Colonic mucosa (tissue), 4 donors: ENCODE results near the gene CFAP46. TPM values are rescaled to one million over a fixed set of nuclear protein-coding genes. Genes with fewer than 3 reads are reported as not detected.

Experiments used
- DNase-seq: peaks from one replicate; pipeline ENCODE4 v3.0.0-alpha.2; 2020
- H3K27ac ChIP-seq: fragments of 200-600 bp; one replicate; pipeline ENCODE4 v1.8.0; 2021
- H3K27me3 ChIP-seq: fragments of 200-600 bp; one replicate; pipeline ENCODE4 v1.8.0; 2021
- H3K36me3 ChIP-seq: fragments of 200-600 bp; one replicate; pipeline ENCODE4 v1.8.0; 2021
- H3K4me1 ChIP-seq: fragments of 200-600 bp; one replicate; pipeline ENCODE4 v1.8.0; 2021; ENCODE audit warnings: mild to moderate bottlenecking
- H3K4me3 ChIP-seq: fragments of 200-600 bp; one replicate; pipeline ENCODE4 v1.8.0; 2021
- H3K9ac ChIP-seq, 2 donors: one replicate each; pipeline ENCODE4 v1.7.0; 2013; ENCODE audit warnings: control low read depth in 2 of 2, low read depth in 2 of 2, low read length in 2 of 2
- H3K9me3 ChIP-seq: fragments of 200-600 bp; one replicate; pipeline ENCODE4 v1.8.0; 2021
- intact Hi-C: fragments of 100-400 bp; cut with DNase I; formaldehyde crosslinking; loops from one replicate; pipeline ENCODE4 v1.14.1; 2022
- total RNA-seq, 2 donors: library from RNA; stranded (reverse); fragmentation: NEBNext Ultra II Directional in 1 of 2; extraction: Animal tissue kit (Norgen Biotek cat#: 25700) in 1 of 2; gene quantifications; one replicate each; pipeline ENCODE4 v1.2.1, GENCODE V29; 2021
- TF ChIP-seq, protein P1 (sequence below): fragments of 200-600 bp; IDR thresholded peaks from one replicate; pipeline ENCODE4 v1.8.0; 2022; ENCODE audit warnings: antibody characterized with exemption, mild to moderate bottlenecking
- donor health status: healthy.
- donor health status: DM: no; HTN: no; CAD: no.
- donor health status: DM: no; HTN: no; CAD: no.

Gene CFAP46
- total RNA-seq, 2 donors from 2014 or later = 0.13 TPM; not detected in 1

DNA sequence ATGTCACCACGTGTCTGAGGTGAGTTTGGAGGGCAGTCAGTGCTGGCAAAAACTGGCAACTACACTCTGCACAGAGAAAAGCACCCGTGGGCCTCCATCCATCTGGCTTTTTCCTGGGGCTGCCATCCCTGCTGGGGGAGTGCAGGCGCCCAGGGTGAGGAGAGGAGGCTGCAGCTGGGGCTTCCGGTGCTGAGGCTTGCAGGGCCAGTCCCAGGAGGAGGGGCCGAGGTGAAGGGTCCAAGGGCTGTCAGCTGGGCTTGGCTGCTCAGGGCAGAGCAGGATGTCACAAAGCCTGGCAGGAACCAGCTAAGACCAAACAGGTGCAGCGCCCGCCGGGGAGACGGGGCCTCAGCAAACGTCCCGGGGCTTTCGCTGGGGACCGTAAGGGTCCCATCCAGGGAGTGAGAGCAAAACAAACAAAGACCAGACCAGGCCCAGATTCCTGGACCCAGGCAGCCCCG is 77.2 kb downstream of the CFAP46 start:
- no peaks in the 10 kb centered on the region for H3K36me3 ChIP-seq
- TF ChIP-seq, protein P1, sequence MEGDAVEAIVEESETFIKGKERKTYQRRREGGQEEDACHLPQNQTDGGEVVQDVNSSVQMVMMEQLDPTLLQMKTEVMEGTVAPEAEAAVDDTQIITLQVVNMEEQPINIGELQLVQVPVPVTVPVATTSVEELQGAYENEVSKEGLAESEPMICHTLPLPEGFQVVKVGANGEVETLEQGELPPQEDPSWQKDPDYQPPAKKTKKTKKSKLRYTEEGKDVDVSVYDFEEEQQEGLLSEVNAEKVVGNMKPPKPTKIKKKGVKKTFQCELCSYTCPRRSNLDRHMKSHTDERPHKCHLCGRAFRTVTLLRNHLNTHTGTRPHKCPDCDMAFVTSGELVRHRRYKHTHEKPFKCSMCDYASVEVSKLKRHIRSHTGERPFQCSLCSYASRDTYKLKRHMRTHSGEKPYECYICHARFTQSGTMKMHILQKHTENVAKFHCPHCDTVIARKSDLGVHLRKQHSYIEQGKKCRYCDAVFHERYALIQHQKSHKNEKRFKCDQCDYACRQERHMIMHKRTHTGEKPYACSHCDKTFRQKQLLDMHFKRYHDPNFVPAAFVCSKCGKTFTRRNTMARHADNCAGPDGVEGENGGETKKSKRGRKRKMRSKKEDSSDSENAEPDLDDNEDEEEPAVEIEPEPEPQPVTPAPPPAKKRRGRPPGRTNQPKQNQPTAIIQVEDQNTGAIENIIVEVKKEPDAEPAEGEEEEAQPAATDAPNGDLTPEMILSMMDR = no peak
- no peaks in the 10 kb centered on the region for H3K27me3 ChIP-seq
- no peak overlapping the region for H3K4me3 ChIP-seq
- no peak overlapping the region for H3K9ac ChIP-seq
- no peaks in the 10 kb centered on the region for H3K4me1 ChIP-seq
- no peak for DNase-seq
- intact Hi-C loops = no loop called here
- no peak overlapping the region for H3K27ac ChIP-seq
- H3K9me3 ChIP-seq = no peaks in the 10 kb centered on the region

- H3K27me3 ChIP-seq = no peaks in the 10 kb centered on the region
- no peaks in the 10 kb centered on the region for H3K4me1 ChIP-seq
- H3K9ac ChIP-seq = no peak overlapping the region
- H3K9me3 ChIP-seq = no peaks in the 10 kb centered on the region
- no peaks in the 10 kb centered on the region for H3K36me3 ChIP-seq
- H3K27ac ChIP-seq = no peak overlapping the region
- TF ChIP-seq, protein P1 = no peak
- DNase-seq = no peak
- no peak overlapping the region for H3K4me3 ChIP-seq
- intact Hi-C loops = no loop called here
These were observed 79.6 kb downstream of the CFAP46 start for GRCh38 chr10:132862485-132863420.

DNA sequence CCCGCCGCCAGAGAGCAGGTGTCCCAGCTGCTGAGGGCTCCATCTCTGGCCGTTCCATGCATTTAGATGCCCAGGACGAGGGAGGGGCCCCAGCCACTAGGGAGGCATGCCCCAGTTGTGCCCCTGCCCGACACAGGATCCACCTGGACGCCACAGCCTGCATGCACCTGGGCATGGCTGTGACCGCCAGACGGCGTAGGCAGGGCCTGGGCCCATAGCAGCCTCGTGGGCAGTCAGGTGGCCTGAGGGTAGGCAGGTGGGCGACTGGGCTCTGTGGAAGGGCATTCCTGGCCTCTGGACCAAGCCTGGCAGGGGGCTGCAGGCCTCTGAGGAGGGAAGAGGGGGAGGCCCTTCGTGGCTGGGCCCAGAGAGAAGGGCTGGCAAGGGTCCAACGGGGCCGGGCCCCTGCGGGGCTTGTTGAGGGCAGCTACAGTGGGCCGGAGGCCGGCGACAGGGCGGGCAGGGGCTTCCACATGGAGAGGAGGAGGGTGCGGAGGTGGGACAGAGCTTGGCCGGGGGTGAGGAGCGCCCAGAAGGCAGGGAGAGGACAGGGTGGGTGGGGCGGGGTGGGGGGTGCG is 80.4 kb downstream of the CFAP46 start:
- Histone ChIP-seq H3K27me3 (no peaks in the 10 kb centered on the region), H3K9me3 (no peaks in the 10 kb centered on the region), H3K4me1 (no peaks in the 10 kb centered on the region), H3K36me3 (no peaks in the 10 kb centered on the region), H3K4me3 (no peak overlapping the region), H3K27ac (no peak overlapping the region), H3K9ac (no peak overlapping the region)
- intact Hi-C loops = no loop called here
- TF ChIP-seq, protein P1 = no peak
- DNase-seq = no peak

- no peak for DNase-seq
- TF ChIP-seq, protein P1 = no peak
- no peak overlapping the region for H3K4me3 ChIP-seq
- intact Hi-C loops = no loop called here
- no peaks in the 10 kb centered on the region for H3K36me3 ChIP-seq
- no peak overlapping the region for H3K9ac ChIP-seq
- H3K4me1 ChIP-seq = no peaks in the 10 kb centered on the region
- no peaks in the 10 kb centered on the region for H3K27me3 ChIP-seq
- H3K9me3 ChIP-seq = no peaks in the 10 kb centered on the region
- no peak overlapping the region for H3K27ac ChIP-seq
These were observed 81.2 kb downstream of the CFAP46 start for GRCh38 chr10:132861116-132861691.

DNA sequence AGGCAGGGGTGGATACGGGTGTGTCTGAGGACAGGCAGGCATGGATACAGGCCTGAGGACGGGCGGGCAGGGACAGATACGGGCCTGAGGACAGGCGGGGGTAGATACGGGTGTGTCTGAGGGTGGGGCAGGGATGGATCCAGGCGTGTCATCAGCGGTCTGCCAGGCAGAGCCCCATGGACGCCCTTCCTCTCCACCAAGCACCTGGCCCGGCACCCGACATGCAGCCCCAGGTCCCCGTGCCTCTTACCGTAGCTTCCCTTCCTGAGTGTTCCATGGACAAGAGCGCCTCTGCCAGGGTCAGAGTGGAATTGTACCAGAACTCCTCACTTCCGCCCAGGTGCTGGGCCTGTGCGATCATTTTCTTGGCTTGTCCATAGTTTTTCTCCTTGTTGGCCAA is 81.8 kb downstream of the CFAP46 start:
- no peak for DNase-seq
- no peak overlapping the region for H3K4me3 ChIP-seq
- no peaks in the 10 kb centered on the region for H3K27me3 ChIP-seq
- H3K36me3 ChIP-seq = no peaks in the 10 kb centered on the region
- TF ChIP-seq, protein P1 = no peak
- H3K9ac ChIP-seq = no peak overlapping the region
- H3K27ac ChIP-seq = no peak overlapping the region
- intact Hi-C loops = no loop called here
- no peaks in the 10 kb centered on the region for H3K9me3 ChIP-seq
- H3K4me1 ChIP-seq = no peaks in the 10 kb centered on the region
